AG04449 (cell line): ENCODE measurements around the gene COL4A1.

ENCODE experiments used
- CTCF ChIA-PET: fragments of 350-600 bp; formaldehyde crosslinking; extraction: SDS; loops from one replicate; lab custom pipeline; 2021; ENCODE audit warnings: antibody characterized with exemption; lab: Yijun Ruan, JAX
- POLR2A ChIA-PET: fragments of 400-600, 350-600 bp; formaldehyde crosslinking; extraction: SDS; loops from one replicate; lab custom pipeline; 2020; ENCODE audit warnings: antibody characterized with exemption, inconsistent platforms; lab: Yijun Ruan, JAX
- DNase-seq: peaks from one replicate; pipeline ENCODE4 v3.0.0-alpha.2; 2010; ENCODE audit warnings: low read depth, low spot score
- H3K4me3 ChIP-seq: 2 replicates; pipeline ENCODE4 v1.5.1; 2011; ENCODE audit warnings: low read depth, mild to moderate bottlenecking, control low read depth, low read length
- TF ChIP-seq, protein P1 (sequence below): IDR thresholded peaks from one replicate; pipeline ENCODE4 v1.5.1; 2011; ENCODE audit warnings: mild to moderate bottlenecking, moderate library complexity, low read length, control low read depth, inconsistent platforms; ENCODE audit not compliant: insufficient read depth; ENCODE audit errors: missing control alignments

Gene COL4A1

DNA sequence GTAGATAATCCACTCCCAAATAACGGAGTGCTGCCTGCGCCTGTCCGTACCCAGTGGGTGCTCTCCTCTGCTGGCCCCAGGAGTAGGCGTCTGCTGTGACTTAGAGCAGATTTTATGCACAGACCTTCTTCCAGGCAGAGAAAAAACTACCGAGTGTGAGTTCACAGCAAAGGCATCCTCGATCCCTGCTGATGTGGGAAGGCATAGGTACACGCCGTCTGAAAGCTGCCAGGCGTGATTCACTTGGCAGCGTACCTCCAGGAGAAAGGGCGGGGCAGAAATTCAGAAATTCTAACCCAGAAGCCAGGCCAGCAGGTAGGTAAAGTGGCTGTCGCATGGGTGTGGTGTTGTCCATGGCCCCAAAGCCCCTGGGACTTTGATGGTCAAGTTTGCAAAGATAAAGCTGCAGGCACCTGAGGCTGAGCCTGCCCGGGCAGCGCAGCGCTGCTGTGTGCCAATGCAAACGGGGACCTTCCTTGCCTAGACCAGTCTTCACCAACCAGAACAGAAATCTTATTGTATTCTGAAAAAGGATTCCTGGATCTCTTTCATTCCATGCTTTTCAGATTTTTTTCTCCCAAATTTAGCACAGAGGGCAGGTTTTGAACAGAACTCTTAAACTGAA lies 36.4 kb upstream of the COL4A1 start:
- ChIA-PET POLR2A (no interaction called here), CTCF (no interaction called here)
- TF ChIP-seq, protein P1, sequence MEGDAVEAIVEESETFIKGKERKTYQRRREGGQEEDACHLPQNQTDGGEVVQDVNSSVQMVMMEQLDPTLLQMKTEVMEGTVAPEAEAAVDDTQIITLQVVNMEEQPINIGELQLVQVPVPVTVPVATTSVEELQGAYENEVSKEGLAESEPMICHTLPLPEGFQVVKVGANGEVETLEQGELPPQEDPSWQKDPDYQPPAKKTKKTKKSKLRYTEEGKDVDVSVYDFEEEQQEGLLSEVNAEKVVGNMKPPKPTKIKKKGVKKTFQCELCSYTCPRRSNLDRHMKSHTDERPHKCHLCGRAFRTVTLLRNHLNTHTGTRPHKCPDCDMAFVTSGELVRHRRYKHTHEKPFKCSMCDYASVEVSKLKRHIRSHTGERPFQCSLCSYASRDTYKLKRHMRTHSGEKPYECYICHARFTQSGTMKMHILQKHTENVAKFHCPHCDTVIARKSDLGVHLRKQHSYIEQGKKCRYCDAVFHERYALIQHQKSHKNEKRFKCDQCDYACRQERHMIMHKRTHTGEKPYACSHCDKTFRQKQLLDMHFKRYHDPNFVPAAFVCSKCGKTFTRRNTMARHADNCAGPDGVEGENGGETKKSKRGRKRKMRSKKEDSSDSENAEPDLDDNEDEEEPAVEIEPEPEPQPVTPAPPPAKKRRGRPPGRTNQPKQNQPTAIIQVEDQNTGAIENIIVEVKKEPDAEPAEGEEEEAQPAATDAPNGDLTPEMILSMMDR: no peak
- DNase-seq: no peak
- no peak overlapping the region for H3K4me3 ChIP-seq

DNA sequence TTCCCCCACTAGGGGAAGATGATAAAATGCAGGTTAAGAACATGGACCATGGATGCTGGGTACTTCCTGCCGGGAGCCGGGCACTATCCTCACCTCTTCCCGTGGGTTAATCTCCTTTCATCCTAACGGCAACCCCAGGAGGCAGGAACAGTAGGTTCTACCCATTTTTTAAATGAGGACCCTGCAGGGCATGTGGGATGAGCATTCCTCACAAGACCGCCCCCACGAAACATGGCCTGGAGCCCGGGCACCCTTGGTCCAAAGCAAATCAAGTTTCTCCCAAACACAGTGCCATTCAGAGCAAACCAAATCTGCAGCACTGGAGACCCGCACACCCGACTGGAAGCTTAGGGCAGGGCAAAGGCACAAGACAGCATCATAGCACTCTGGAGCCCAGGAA lies 35.5 kb upstream of the COL4A1 start:
- ChIA-PET CTCF (no interaction called here), POLR2A (no interaction called here)
- DNase-seq: no peak
- TF ChIP-seq, protein P1: no peak
- no peak overlapping the region for H3K4me3 ChIP-seq

DNA sequence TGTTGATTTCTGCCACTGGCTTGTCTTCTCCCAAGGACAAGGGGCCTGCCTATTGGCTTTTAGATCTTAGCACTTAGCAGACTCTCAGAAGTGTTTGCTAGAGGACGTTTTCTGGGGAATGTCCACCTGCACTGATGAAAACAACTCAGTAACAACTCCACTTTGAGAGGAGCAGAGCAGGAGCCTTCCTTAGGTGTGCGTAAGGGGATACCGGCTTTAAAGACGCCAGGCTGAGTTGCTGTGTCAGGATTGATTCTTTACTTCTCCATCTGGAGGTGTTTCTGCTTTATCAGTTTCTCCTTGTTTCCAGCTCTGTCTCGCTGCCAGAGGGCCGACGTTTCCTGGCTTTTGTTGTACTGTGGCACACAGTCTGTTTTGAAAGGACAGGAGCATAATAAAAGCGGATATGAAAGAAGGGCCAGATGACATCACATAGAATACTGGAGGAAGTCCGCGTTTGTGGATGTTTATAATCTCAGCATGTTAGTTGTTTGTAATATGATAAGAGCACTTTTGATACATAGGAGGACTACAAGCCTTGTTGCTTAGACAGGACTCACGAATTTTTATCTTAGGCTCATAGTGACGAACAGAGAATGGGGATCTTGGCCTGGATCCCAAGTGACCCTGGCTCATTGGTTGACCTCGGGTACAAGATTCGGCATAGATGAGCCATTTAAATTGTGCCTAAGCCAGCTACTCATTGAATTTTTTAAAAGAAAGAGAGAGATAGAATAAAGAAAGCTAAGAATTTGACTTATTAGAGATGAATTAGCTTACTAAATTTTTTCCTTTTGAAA lies 34.7 kb upstream of the COL4A1 start:
- POLR2A ChIA-PET: interaction anchor here (0.7 to 1.0 kb wide), 2 partner anchors 14 to 29 kb away, joined by 3 read pairs; no protein-coding TSS in a partner anchor
- no peak for DNase-seq
- CTCF ChIA-PET: interaction anchor here (0.8 kb wide), 1 partner anchor 10 kb away, joined by 3 read pairs; no protein-coding TSS in a partner anchor
- TF ChIP-seq, protein P1: no peak
- H3K4me3 ChIP-seq: no peak overlapping the region

DNA sequence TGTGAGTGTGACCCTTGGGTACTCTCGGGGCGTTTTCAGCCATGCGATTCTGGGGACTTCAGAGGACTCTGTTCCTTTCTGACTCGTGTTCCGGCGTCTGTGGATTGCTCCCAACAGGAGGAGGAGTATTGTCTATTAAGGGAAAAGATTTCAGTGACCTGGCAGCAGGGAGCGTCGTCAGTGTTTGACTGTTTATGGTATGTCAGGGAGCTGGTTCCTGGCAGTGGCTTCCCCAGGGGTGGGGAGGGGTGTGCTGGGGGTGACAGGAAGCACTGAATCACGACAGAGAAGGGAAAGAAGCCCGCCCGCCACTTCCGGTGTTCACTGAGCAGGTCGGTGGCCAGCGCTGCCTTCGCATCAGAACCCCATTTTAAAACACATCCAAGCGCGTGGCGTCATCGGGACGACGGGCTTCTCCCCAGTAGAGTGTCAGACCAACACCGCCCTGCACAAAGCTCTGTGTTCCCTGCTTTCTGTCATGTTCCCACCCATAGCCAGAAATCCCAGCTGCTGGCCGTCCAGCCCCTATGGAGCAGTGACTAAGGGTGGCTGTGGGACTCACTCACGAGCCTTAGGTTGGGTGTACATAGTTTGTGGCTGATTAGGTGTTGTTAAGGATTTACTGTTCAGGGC lies 34.0 kb upstream of the COL4A1 start:
- TF ChIP-seq, protein P1: no peak
- ChIA-PET POLR2A (interaction anchor here (0.7 to 1.0 kb wide), 2 partner anchors 13 to 28 kb away, joined by 3 read pairs; no protein-coding TSS in a partner anchor), CTCF (interaction anchor here (0.8 to 1.0 kb wide), 3 partner anchors 10 to 94 kb away, joined by 3 read pairs; no protein-coding TSS in a partner anchor)
- DNase-seq: no peak
- no peak overlapping the region for H3K4me3 ChIP-seq

DNA sequence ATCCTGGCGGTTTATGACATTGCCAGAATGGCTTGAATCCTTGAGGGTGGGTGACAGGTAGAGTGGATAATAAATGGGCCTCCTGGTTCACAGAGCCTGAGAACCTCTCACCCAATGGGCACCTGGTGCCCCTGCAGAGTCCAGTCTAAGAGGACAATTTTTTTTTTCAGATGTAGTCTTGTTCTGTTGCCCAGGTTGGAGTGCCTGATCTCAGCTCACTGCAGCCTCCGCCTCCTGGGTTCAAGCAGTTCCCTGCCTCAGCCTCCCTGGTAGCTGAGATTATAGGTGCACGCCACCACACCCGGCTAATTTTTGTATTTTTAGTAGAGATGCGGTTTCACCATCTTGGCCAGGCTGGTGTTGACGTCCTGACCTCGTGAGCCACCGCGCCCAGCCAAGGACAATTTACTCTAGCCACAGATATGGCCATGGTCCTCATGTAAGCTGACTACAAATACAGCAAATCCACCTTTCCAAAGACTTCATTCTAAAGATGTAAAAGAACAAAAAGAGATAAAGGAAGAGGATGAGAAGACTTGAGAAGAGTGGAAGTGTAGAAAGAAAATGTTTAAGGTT lies 33.1 kb upstream of the COL4A1 start:
- ChIA-PET POLR2A (interaction anchor here (1.0 kb wide), 1 partner anchor 13 kb away, joined by 3 read pairs; no protein-coding TSS in a partner anchor), CTCF (interaction anchor here (0.9 to 1.0 kb wide), 2 partner anchors 9 to 93 kb away, joined by 3 read pairs; no protein-coding TSS in a partner anchor)
- no peak overlapping the region for H3K4me3 ChIP-seq
- DNase-seq: no peak
- TF ChIP-seq, protein P1: no peak
